Stimulated activated CD4-positive, alpha-beta T cell treated with anti-CD3 and anti-CD28 coated beads, Interleukin-4, amount 100 ng/mL, for 48 hours (primary cell): ENCODE measurements around the gene MYO18A.
"Not testable (repeated sequence)": the region's sequence is repeated elsewhere in the genome, so short reads cannot be mapped to it uniquely, and the experiment has no call there.

Experiments used
- DNase-seq, 2 donors: peaks; one replicate each; pipeline ENCODE4 v3.0.0-alpha.2; 2020; ENCODE audit warnings: low read depth in 2 of 2

MYO18A gene

GRCh38 chr17:29103341-29103740 is 76.9 kb downstream of the MYO18A start:
- no peak for DNase-seq

- DNase-seq = no peak
Measured at GRCh38 chr17:29102741-29103181, 77.4 kb downstream of the MYO18A start.

GRCh38 chr17:29102046-29102445 is 78.2 kb downstream of the MYO18A start:
- DNase-seq = no peak

GRCh38 chr17:29100296-29100695 is 79.9 kb downstream of the MYO18A start:
- no peak for DNase-seq

GRCh38 chr17:29099527-29099926 is 80.7 kb downstream of the MYO18A start:
- no peak for DNase-seq

GRCh38 chr17:29096094-29096493 is 84.1 kb downstream of the MYO18A start:
- DNase-seq = no peak

- no peak for DNase-seq
Measured at GRCh38 chr17:29095439-29095838, 84.8 kb downstream of the MYO18A start.

GRCh38 chr17:29094101-29094708 is 86.0 kb downstream of the MYO18A start:
- no peak for DNase-seq

GRCh38 chr17:29093090-29093871 is 86.9 kb downstream of the MYO18A start:
- no peak for DNase-seq

GRCh38 chr17:29091606-29092289 is 88.5 kb downstream of the MYO18A start:
- no peak for DNase-seq

GRCh38 chr17:29090750-29091605 is 89.2 kb downstream of the MYO18A start:
- no peak for DNase-seq

GRCh38 chr17:29090108-29090507 is 90.1 kb downstream of the MYO18A start:
- DNase-seq = no peak

- no peak for DNase-seq
Measured at GRCh38 chr17:29089601-29090044, 90.6 kb downstream of the MYO18A start.

- not testable (repeated sequence) for DNase-seq
Measured at GRCh38 chr17:29088782-29089181, 91.4 kb downstream of the MYO18A start.

- no peak for DNase-seq
Measured at GRCh38 chr17:29086628-29087332, 93.4 kb downstream of the MYO18A start.

GRCh38 chr17:29085223-29085622 is 95.0 kb downstream of the MYO18A start:
- no peak for DNase-seq

GRCh38 chr17:29084541-29085146 is 95.6 kb downstream of the MYO18A start:
- no peak for DNase-seq

- DNase-seq = no peak
Measured at GRCh38 chr17:29080965-29081364, 99.2 kb downstream of the MYO18A start.

- DNase-seq = no peak
Measured at GRCh38 chr17:29080323-29080722, 99.9 kb downstream of the MYO18A start.

- DNase-seq = no peak
Measured at GRCh38 chr17:29079887-29080286, 100.3 kb downstream of the MYO18A start.

- no peak for DNase-seq
Measured at GRCh38 chr17:29079433-29079832, 100.8 kb downstream of the MYO18A start.
